ENCODE results near the gene COTL1.

Gene COTL1

DNA sequence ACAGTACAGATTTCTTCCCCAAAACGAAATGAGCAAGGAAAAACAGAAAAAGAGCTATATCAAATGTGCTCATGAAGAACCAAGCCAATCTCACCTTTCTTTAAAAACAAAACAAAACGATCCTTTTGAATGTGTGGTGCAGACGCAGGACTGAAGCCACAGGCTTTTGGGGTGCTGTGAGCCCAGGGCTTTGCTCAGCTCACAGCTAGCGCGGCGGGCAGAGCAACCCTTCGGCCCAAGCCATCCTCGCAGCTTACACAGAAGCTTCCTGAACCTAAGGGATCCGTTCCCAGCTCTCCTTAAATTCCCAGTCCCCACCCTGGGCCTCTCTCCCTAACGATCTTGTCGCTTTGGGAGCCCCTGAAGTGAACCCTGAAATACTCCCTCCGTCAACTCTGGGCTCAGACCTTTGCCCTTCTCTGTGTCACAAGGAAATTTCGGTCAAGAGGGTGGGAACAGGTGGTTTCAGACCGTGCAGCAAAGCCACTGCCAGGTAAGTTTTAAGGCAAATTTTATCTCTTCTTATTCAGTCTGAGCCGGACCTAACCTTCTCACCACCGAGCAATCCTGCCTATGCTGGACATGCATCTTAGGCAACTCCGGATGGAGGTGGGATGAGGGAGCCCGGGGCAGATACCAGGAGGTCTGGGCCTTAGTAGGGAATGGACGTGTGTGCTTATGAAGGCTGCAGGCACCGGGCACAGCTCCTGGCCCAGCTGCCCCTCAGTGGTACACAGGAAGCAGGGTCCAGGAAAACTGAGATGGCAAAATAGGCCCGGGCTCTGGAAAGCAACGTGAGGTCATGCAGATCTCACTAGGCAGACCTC lies 52.0 kb downstream of the COTL1 start:
- DNase-seq (ENCODE audit: low read depth), result no peak
- TF ChIP-seq CTCF (conservative IDR thresholded peaks at IDR 0.05; ENCODE audit: low read depth, low read length), result no peak

GRCh38 chr16:84563786-84564420 lies 54.0 kb downstream of the COTL1 start:
- no peak for DNase-seq (ENCODE audit: low read depth)
- no peak overlapping the region for H3K4me3 ChIP-seq (ENCODE audit: low read depth, low read length)
- no peak for TF ChIP-seq CTCF (conservative IDR thresholded peaks at IDR 0.05; ENCODE audit: low read depth, low read length)

More for the DNA sequence above, 52.0 kb downstream of the COTL1 start:
- H3K4me3 ChIP-seq (ENCODE audit: low read depth, low read length), result no peak overlapping the region

GRCh38 chr16:84563064-84563715 lies 54.7 kb downstream of the COTL1 start:
- no peak for DNase-seq (ENCODE audit: low read depth)
- H3K4me3 ChIP-seq (ENCODE audit: low read depth, low read length), result no peak overlapping the region
- no peak for TF ChIP-seq CTCF (conservative IDR thresholded peaks at IDR 0.05; ENCODE audit: low read depth, low read length)

DNA sequence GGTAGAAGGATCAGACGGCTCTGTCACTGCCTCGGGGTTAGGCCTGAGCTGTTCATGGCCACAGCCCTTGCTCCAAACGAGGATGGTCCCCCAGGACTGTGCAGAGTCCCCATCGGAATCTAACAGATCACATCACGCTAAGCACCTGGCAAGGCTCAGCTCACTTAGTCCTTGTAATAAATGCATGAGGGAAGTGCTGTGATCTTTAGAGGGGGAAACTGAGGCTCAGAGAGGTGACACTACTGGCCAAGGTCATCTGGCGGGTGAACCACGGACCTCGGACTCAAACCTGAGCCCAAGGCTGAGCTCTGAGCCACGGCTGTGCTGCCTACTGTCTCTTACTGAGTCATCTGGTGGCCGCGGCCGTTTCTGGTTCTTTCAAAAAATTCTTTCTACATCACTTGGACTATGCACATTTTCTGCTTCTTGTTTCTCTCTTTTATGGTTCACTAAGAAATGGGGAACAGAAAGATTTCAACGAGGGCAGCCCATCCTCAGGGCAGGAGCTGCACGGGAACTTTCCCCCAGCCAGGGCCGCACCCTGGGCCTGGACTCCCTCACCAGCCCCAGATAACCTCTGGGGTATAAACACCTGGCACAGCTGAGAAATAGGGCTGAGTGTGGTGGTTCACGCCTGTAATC lies 55.6 kb downstream of the COTL1 start:
- no peak for DNase-seq (ENCODE audit: low read depth)
- no peak for TF ChIP-seq CTCF (conservative IDR thresholded peaks at IDR 0.05; ENCODE audit: low read depth, low read length)
- no peak overlapping the region for H3K4me3 ChIP-seq (ENCODE audit: low read depth, low read length)

DNA sequence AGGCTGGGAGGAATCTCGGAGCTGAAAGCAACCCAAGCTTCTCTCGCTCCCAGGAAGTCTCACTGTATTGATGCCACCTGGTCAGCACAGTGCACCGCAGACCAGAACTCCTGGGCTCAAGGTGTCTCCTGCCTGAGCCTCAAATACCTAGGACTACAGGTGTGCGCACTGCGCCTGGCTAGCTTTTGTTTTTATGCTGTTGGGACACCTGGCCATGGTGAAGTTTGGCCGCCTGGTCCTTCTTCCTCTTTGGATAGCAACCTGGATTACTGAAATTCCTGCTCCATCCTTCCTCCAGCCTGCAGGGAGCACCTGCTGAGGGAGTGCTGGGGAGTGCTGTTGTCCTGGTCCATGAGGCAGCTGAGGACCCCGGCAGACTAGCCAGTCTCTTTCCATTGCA lies 56.6 kb downstream of the COTL1 start:
- no peak for TF ChIP-seq CTCF (conservative IDR thresholded peaks at IDR 0.05; ENCODE audit: low read depth, low read length)
- DNase-seq (ENCODE audit: low read depth), result no peak
- no peak overlapping the region for H3K4me3 ChIP-seq (ENCODE audit: low read depth, low read length)

DNA sequence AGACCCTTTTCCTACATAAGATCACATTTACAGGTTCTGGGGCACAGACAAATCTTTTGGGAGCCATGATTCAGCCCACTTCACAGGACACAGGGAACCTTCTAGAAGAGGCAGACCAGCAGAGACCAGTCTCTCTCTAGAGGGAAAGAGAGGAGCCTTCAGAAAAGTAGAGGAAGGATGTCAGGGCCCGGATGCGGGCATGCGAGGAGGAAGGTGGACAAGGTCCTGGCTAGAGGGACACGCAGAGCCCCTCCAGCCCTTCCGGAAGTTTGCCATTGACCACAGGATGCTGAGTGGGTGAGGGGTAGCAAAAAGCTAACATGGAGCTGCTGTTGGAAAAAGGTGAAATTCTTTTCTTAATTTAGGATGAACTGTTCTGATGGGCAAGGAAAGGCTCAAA lies 57.6 kb downstream of the COTL1 start:
- no peak for DNase-seq (ENCODE audit: low read depth)
- no peak for TF ChIP-seq CTCF (conservative IDR thresholded peaks at IDR 0.05; ENCODE audit: low read depth, low read length)
- no peak overlapping the region for H3K4me3 ChIP-seq (ENCODE audit: low read depth, low read length)
